Upper lobe of left lung (tissue), 6 donors: ENCODE measurements around the gene MCM9. TPM values are rescaled to one million over a fixed set of nuclear protein-coding genes. Genes with fewer than 3 reads are reported as not detected.

Experiments
- ATAC-seq, 2 donors: fragments of 200-7000 bp; cut with Tn5 transposase; one replicate each; pipeline ENCODE4 v1.9.1; 2022; ENCODE audit warnings: mild to moderate bottlenecking in 2 of 2, moderate library complexity in 2 of 2; ENCODE audit not compliant: low FRiP score in 2 of 2
- DNase-seq, 2 donors: peaks; one replicate each; pipeline ENCODE4 v3.0.0-alpha.2; 2019 to 2020
- H3K27ac ChIP-seq, 4 donors: fragments of 200-600 bp; sonication (generic); one replicate each; pipeline ENCODE4 v1.5.1; 2016 to 2019
- H3K27me3 ChIP-seq, 4 donors: fragments of 200-600 bp; sonication (generic); one replicate each; pipeline ENCODE4 v1.5.1; 2017 to 2019
- H3K36me3 ChIP-seq, 4 donors: fragments of 200-600 bp; sonication (generic); one replicate each; pipeline ENCODE4 v1.5.1; 2016 to 2019
- H3K4me1 ChIP-seq, 4 donors: fragments of 200-600 bp; sonication (generic); one replicate each; pipeline ENCODE4 v1.5.1; 2018 to 2019
- H3K4me3 ChIP-seq, 4 donors: fragments of 200-600 bp; sonication (generic); one replicate each; pipeline ENCODE4 v1.5.1; 2017 to 2019; ENCODE audit warnings: mild to moderate bottlenecking in 2 of 4, moderate library complexity in 1 of 4
- H3K9me3 ChIP-seq, 4 donors: fragments of 200-600 bp; sonication (generic); one replicate each; pipeline ENCODE4 v1.5.1; 2018 to 2019
- CTCF ChIP-seq, 6 experiments: fragments of 450-650 bp in 4 of 6; fragments of 200-600 bp in 2 of 6; sonication (generic) in 2 of 6; IDR thresholded peaks; one replicate each; pipeline ENCODE4 v1.5.1; 2016 to 2019; ENCODE audit warnings: antibody characterized with exemption in 6 of 6
- EP300 ChIP-seq, 4 donors: sonication (generic); formaldehyde crosslinking; IDR thresholded peaks; one replicate each; pipeline ENCODE4 v1.5.1; 2017; ENCODE audit warnings: antibody characterized with exemption in 4 of 4, control low read depth in 2 of 4
- POLR2A ChIP-seq, 4 donors: fragments of 450-650 bp; IDR thresholded peaks; one replicate each; pipeline ENCODE4 v1.5.1; 2016 to 2017; ENCODE audit warnings: antibody characterized with exemption in 4 of 4, mild to moderate bottlenecking in 2 of 4
- POLR2AphosphoS5 ChIP-seq, 2 donors: sonication (generic); formaldehyde crosslinking; IDR thresholded peaks; one replicate each; pipeline ENCODE4 v1.5.1; 2017; ENCODE audit warnings: antibody characterized with exemption in 2 of 2
- WGBS, 2 donors: methylation state at CpG; one replicate each; pipeline ENCODE4 v1.1.5; 2017 to 2018; 5-methylcytosine and 5-hydroxymethylcytosine counted together
- total RNA-seq, 6 donors: library from RNA; depleted of rRNA in 4 of 6; stranded (reverse); fragments of >200 nt in 4 of 6; gene quantifications; one replicate each; pipeline versions ENCODE4 v1.1.0 to v1.2.1, GENCODE V29; 2016 to 2021
- donor health status: DM: no; HTN: no; CAD: no; lungs with moderate emphysema.
- donor health status: DM: no; HTN: yes; CAD: no; lungs with severe emphysema.

Gene MCM9
- total RNA-seq, 6 donors from 2014 or later = 19.9 to 62.9 (median 21.5) TPM

GRCh38 chr6:118895859-118896258 is 39.1 kb downstream of the MCM9 start:
- Histone ChIP-seq H3K9me3 (no peaks in the 10 kb centered on the region), H3K27ac (peak overlapping the region in 3 of 4 donors; percentile 94 to 98 (median 96)), H3K36me3 (no peaks in the 10 kb centered on the region), H3K27me3 (no peaks in the 10 kb centered on the region), H3K4me1 (peaks cover 34 to 64% (median 51%) of the 10 kb centered on the region in 4 donors), H3K4me3 (peak overlapping the region in 1 of 4 donors; percentile 73)
- no peak for ATAC-seq
- DNase-seq = no peak
- TF ChIP-seq CTCF (IDR thresholded peaks at IDR 0.05) = no peak
- 43 to 44% methylated on average over 2 of the region's 2 CpGs for WGBS, 2 donors

GRCh38 chr6:118895261-118895560 is 39.7 kb downstream of the MCM9 start:
- Histone ChIP-seq H3K9me3 (no peaks in the 10 kb centered on the region), H3K36me3 (no peaks in the 10 kb centered on the region), H3K27ac (peak overlapping the region; percentile 93 to 98 (median 95)), H3K4me1 (peaks cover 34 to 59% (median 52%) of the 10 kb centered on the region in 4 donors), H3K4me3 (peak overlapping the region; percentile 57 to 91 (median 74)), H3K27me3 (no peaks in the 10 kb centered on the region)
- DNase-seq (no peak), ATAC-seq (no peak)
- no peak for TF ChIP-seq POLR2AphosphoS5 (IDR thresholded peaks at IDR 0.05)
- TF ChIP-seq POLR2A (IDR thresholded peaks at IDR 0.05) = peak in 1 of 4 donors; percentile 4
- 0% methylated on average over 11 of the region's 11 CpGs for WGBS, 2 donors

GRCh38 chr6:118894425-118895260 is 40.3 kb downstream of the MCM9 start:
- peak overlapping the region; percentile 57 to 91 (median 74) for H3K4me3 ChIP-seq
- peak overlapping the region; percentile 93 to 98 (median 95) for H3K27ac ChIP-seq
- H3K4me1 ChIP-seq = peaks cover 34 to 53% (median 50%) of the 10 kb centered on the region in 4 donors
- WGBS, 2 donors = 0% methylated on average over 9 to 51 of the region's 102 CpGs
- TF ChIP-seq POLR2A (IDR thresholded peaks at IDR 0.05) = peak in 2 of 4 donors; percentile 50 to 64
- peak in 2 of 6 experiments; percentile 9 to 48 for TF ChIP-seq CTCF (IDR thresholded peaks at IDR 0.05)
- no peak for TF ChIP-seq EP300 (IDR thresholded peaks at IDR 0.05)
- peak in 1 of 2 donors; percentile 59 for TF ChIP-seq POLR2AphosphoS5 (IDR thresholded peaks at IDR 0.05)
- DNase-seq = peak; percentile 58 to 95
- ATAC-seq = peak; percentile 52 to 79
- H3K9me3 ChIP-seq = no peaks in the 10 kb centered on the region
- no peaks in the 10 kb centered on the region for H3K27me3 ChIP-seq
- H3K36me3 ChIP-seq = no peaks in the 10 kb centered on the region

- peaks cover 34 to 46% (median 43%) of the 10 kb centered on the region in 4 donors for H3K4me1 ChIP-seq
- H3K27ac ChIP-seq = peak within 1 kb of the TSS; percentile 93 to 98 (median 95)
- no peaks in the 10 kb centered on the region for H3K36me3 ChIP-seq
- 0% methylated on average over 51 of the region's 51 CpGs for WGBS, 2 donors
- ATAC-seq (peak; percentile 96 to 98), DNase-seq (peak; percentile 98 to 99)
- no peaks in the 10 kb centered on the region for H3K9me3 ChIP-seq
- TF ChIP-seq POLR2A (IDR thresholded peaks at IDR 0.05) (peak in 3 of 4 donors; percentile 32 to 84 (median 75)), CTCF (IDR thresholded peaks at IDR 0.05) (peak in 5 of 6 experiments; percentile 55 to 86 (median 76)), EP300 (IDR thresholded peaks at IDR 0.05) (no peak), POLR2AphosphoS5 (IDR thresholded peaks at IDR 0.05) (peak; percentile 64 to 86)
- H3K4me3 ChIP-seq = peak within 1 kb of the TSS; percentile 57 to 91 (median 74)
- H3K27me3 ChIP-seq = no peaks in the 10 kb centered on the region
Measured at GRCh38 chr6:118893807-118894424, 41.0 kb downstream of the MCM9 start, which contains the start of gene ASF1A. Gene ASF1A, plus strand, starts transcription at chr6:118894152. Its CDS starts 262 bp downstream, at chr6:118894414.
